Measurements from ENCODE around the gene WDR1.

Gene WDR1

GRCh38 chr4:10116569-10117358, at the start of gene WDR1:
Gene WDR1, minus strand, starts transcription at chr4:10116799. Its CDS starts 133 bp downstream, at chr4:10116666.
- H3K27me3 ChIP-seq (ENCODE audit: low read depth, low read length): no peaks in the 10 kb centered on the region
- no peaks in the 10 kb centered on the region for H3K9me3 ChIP-seq (ENCODE audit: control insufficient read depth in 1 of 2, low read length in 2 of 2)
- H3K27ac ChIP-seq (ENCODE audit: low read length): peak within 1 kb of the TSS; percentile 99
- peaks cover 21 to 47% of the 10 kb centered on the region in 2 donors for H3K4me1 ChIP-seq (ENCODE audit: control insufficient read depth in 1 of 2, insufficient read depth in 2 of 2, low read length in 2 of 2)
- H3K4me3 ChIP-seq (ENCODE audit: low read depth in 1 of 2, low read length in 2 of 2): peak within 1 kb of the TSS; percentile 79 to 91
- H3K36me3 ChIP-seq (ENCODE audit: control insufficient read depth in 1 of 2, insufficient read depth in 2 of 2, low read length in 2 of 2): peaks cover 35 to 36% of the 10 kb centered on the region in 2 donors

GRCh38 chr4:10164877-10165283, 48.3 kb upstream of the WDR1 start:
- Histone ChIP-seq H3K9me3 (ENCODE audit: control insufficient read depth in 1 of 2, low read length in 2 of 2) (no peaks in the 10 kb centered on the region), H3K4me3 (ENCODE audit: low read depth in 1 of 2, low read length in 2 of 2) (no peak overlapping the region), H3K36me3 (ENCODE audit: control insufficient read depth in 1 of 2, insufficient read depth in 2 of 2, low read length in 2 of 2) (no peaks in the 10 kb centered on the region), H3K27ac (ENCODE audit: low read length) (no peak overlapping the region), H3K27me3 (ENCODE audit: low read depth, low read length) (no peaks in the 10 kb centered on the region), H3K4me1 (ENCODE audit: control insufficient read depth in 1 of 2, insufficient read depth in 2 of 2, low read length in 2 of 2) (no peaks in the 10 kb centered on the region)

- no peak overlapping the region for H3K4me3 ChIP-seq (ENCODE audit: low read depth in 1 of 2, low read length in 2 of 2)
- H3K4me1 ChIP-seq (ENCODE audit: control insufficient read depth in 1 of 2, insufficient read depth in 2 of 2, low read length in 2 of 2): no peaks in the 10 kb centered on the region
- H3K9me3 ChIP-seq (ENCODE audit: control insufficient read depth in 1 of 2, low read length in 2 of 2): no peaks in the 10 kb centered on the region
- no peak overlapping the region for H3K27ac ChIP-seq (ENCODE audit: low read length)
- H3K27me3 ChIP-seq (ENCODE audit: low read depth, low read length): no peaks in the 10 kb centered on the region
- no peaks in the 10 kb centered on the region for H3K36me3 ChIP-seq (ENCODE audit: control insufficient read depth in 1 of 2, insufficient read depth in 2 of 2, low read length in 2 of 2)
Observed at GRCh38 chr4:10163296-10163695, 46.7 kb upstream of the WDR1 start.

- H3K9me3 ChIP-seq (ENCODE audit: control insufficient read depth in 1 of 2, low read length in 2 of 2): no peaks in the 10 kb centered on the region
- H3K27me3 ChIP-seq (ENCODE audit: low read depth, low read length): no peaks in the 10 kb centered on the region
- H3K4me1 ChIP-seq (ENCODE audit: control insufficient read depth in 1 of 2, insufficient read depth in 2 of 2, low read length in 2 of 2): peaks cover 0 to 5% of the 10 kb centered on the region in 2 donors
- no peaks in the 10 kb centered on the region for H3K36me3 ChIP-seq (ENCODE audit: control insufficient read depth in 1 of 2, insufficient read depth in 2 of 2, low read length in 2 of 2)
- no peak overlapping the region for H3K27ac ChIP-seq (ENCODE audit: low read length)
- no peak overlapping the region for H3K4me3 ChIP-seq (ENCODE audit: low read depth in 1 of 2, low read length in 2 of 2)
Observed at GRCh38 chr4:10162341-10163000, 45.9 kb upstream of the WDR1 start.

GRCh38 chr4:10161840-10162239, 45.2 kb upstream of the WDR1 start:
- no peaks in the 10 kb centered on the region for H3K36me3 ChIP-seq (ENCODE audit: control insufficient read depth in 1 of 2, insufficient read depth in 2 of 2, low read length in 2 of 2)
- no peaks in the 10 kb centered on the region for H3K27me3 ChIP-seq (ENCODE audit: low read depth, low read length)
- H3K9me3 ChIP-seq (ENCODE audit: control insufficient read depth in 1 of 2, low read length in 2 of 2): no peaks in the 10 kb centered on the region
- peaks cover 0 to 7% of the 10 kb centered on the region in 2 donors for H3K4me1 ChIP-seq (ENCODE audit: control insufficient read depth in 1 of 2, insufficient read depth in 2 of 2, low read length in 2 of 2)
- no peak overlapping the region for H3K4me3 ChIP-seq (ENCODE audit: low read depth in 1 of 2, low read length in 2 of 2)
- no peak overlapping the region for H3K27ac ChIP-seq (ENCODE audit: low read length)

GRCh38 chr4:10161146-10161545, 44.5 kb upstream of the WDR1 start:
- Histone ChIP-seq H3K9me3 (ENCODE audit: control insufficient read depth in 1 of 2, low read length in 2 of 2) (no peaks in the 10 kb centered on the region), H3K4me1 (ENCODE audit: control insufficient read depth in 1 of 2, insufficient read depth in 2 of 2, low read length in 2 of 2) (peaks cover 0 to 7% of the 10 kb centered on the region in 2 donors), H3K27me3 (ENCODE audit: low read depth, low read length) (no peaks in the 10 kb centered on the region), H3K4me3 (ENCODE audit: low read depth in 1 of 2, low read length in 2 of 2) (no peak overlapping the region), H3K36me3 (ENCODE audit: control insufficient read depth in 1 of 2, insufficient read depth in 2 of 2, low read length in 2 of 2) (no peaks in the 10 kb centered on the region), H3K27ac (ENCODE audit: low read length) (no peak overlapping the region)

- Histone ChIP-seq H3K27me3 (ENCODE audit: low read depth, low read length) (no peaks in the 10 kb centered on the region), H3K27ac (ENCODE audit: low read length) (no peak overlapping the region), H3K4me1 (ENCODE audit: control insufficient read depth in 1 of 2, insufficient read depth in 2 of 2, low read length in 2 of 2) (peaks cover 0 to 7% of the 10 kb centered on the region in 2 donors), H3K9me3 (ENCODE audit: control insufficient read depth in 1 of 2, low read length in 2 of 2) (no peaks in the 10 kb centered on the region), H3K4me3 (ENCODE audit: low read depth in 1 of 2, low read length in 2 of 2) (no peak overlapping the region), H3K36me3 (ENCODE audit: control insufficient read depth in 1 of 2, insufficient read depth in 2 of 2, low read length in 2 of 2) (no peaks in the 10 kb centered on the region)
Observed at GRCh38 chr4:10160281-10160856, 43.8 kb upstream of the WDR1 start.

GRCh38 chr4:10159671-10160070, 43.1 kb upstream of the WDR1 start:
- no peak overlapping the region for H3K27ac ChIP-seq (ENCODE audit: low read length)
- peaks cover 0 to 7% of the 10 kb centered on the region in 2 donors for H3K4me1 ChIP-seq (ENCODE audit: control insufficient read depth in 1 of 2, insufficient read depth in 2 of 2, low read length in 2 of 2)
- H3K4me3 ChIP-seq (ENCODE audit: low read depth in 1 of 2, low read length in 2 of 2): no peak overlapping the region
- no peaks in the 10 kb centered on the region for H3K27me3 ChIP-seq (ENCODE audit: low read depth, low read length)
- H3K36me3 ChIP-seq (ENCODE audit: control insufficient read depth in 1 of 2, insufficient read depth in 2 of 2, low read length in 2 of 2): no peaks in the 10 kb centered on the region
- H3K9me3 ChIP-seq (ENCODE audit: control insufficient read depth in 1 of 2, low read length in 2 of 2): no peaks in the 10 kb centered on the region

- peaks cover 0 to 7% of the 10 kb centered on the region in 2 donors for H3K4me1 ChIP-seq (ENCODE audit: control insufficient read depth in 1 of 2, insufficient read depth in 2 of 2, low read length in 2 of 2)
- no peak overlapping the region for H3K27ac ChIP-seq (ENCODE audit: low read length)
- H3K36me3 ChIP-seq (ENCODE audit: control insufficient read depth in 1 of 2, insufficient read depth in 2 of 2, low read length in 2 of 2): no peaks in the 10 kb centered on the region
- no peaks in the 10 kb centered on the region for H3K27me3 ChIP-seq (ENCODE audit: low read depth, low read length)
- no peaks in the 10 kb centered on the region for H3K9me3 ChIP-seq (ENCODE audit: control insufficient read depth in 1 of 2, low read length in 2 of 2)
- H3K4me3 ChIP-seq (ENCODE audit: low read depth in 1 of 2, low read length in 2 of 2): no peak overlapping the region
Observed at GRCh38 chr4:10158333-10158942, 41.8 kb upstream of the WDR1 start.

GRCh38 chr4:10157478-10158332, 41.1 kb upstream of the WDR1 start:
- Histone ChIP-seq H3K4me1 (ENCODE audit: control insufficient read depth in 1 of 2, insufficient read depth in 2 of 2, low read length in 2 of 2) (peaks cover 0 to 7% of the 10 kb centered on the region in 2 donors), H3K4me3 (ENCODE audit: low read depth in 1 of 2, low read length in 2 of 2) (no peak overlapping the region), H3K9me3 (ENCODE audit: control insufficient read depth in 1 of 2, low read length in 2 of 2) (no peaks in the 10 kb centered on the region), H3K36me3 (ENCODE audit: control insufficient read depth in 1 of 2, insufficient read depth in 2 of 2, low read length in 2 of 2) (no peaks in the 10 kb centered on the region), H3K27ac (ENCODE audit: low read length) (no peak overlapping the region), H3K27me3 (ENCODE audit: low read depth, low read length) (no peaks in the 10 kb centered on the region)
